ENCODE results near the gene SLC1A3.

SLC1A3 gene

GRCh38 chr5:36600917-36601527 is 5.4 kb upstream of the SLC1A3 start:
- no peak for DNase-seq

DNA sequence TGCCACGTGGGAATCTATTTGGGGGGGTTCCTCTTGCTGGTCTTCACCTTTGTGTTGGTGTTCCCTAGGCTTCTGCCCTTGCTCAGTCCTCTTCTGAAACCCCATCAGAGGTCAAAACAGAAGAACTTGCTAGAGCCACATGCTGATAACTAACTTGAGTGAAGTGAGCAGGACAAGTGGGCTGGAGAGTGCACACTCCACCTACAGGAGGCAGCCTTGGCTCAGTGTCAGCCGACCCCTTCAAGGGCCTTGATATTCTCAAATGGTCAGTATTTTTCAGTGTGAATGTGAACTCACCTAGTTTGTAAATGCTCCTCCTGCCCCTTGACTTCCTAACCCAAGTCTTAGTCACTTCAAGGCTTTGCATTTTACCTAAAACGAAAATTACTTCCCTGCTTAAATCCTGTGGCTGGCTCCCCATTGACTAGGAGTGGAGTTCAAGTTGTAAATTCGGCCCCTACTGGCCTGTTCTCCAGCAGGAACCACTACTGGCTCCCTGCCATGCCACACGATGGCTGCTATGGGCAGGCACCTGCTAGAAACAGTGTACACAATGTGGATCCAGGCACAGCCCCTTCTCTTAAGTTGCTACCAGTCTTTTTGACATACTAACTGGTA is 3.6 kb upstream of the SLC1A3 start:
- no peak for DNase-seq

DNA sequence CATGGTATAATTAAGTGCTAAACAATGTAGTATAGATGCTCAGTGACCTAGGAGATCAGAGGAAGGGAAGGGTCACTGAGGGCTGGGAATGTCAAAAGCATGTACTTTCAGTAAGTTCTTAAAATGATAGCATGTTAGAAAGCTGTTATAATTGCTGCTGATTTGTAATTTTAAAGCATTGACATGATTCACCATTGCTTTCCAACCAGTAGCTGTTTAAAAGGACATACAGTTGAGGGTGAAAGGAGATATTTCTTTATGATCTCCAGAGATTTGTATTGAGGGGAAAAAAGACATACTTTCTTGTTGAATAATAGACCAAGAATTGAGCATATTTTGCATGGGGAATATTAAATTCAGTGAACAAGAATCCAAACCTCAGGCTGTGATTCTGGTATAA is 1.2 kb upstream of the SLC1A3 start:
- no peak for DNase-seq

GRCh38 chr5:36606036-36606427 is 374 bp upstream of the SLC1A3 start:
- no peak for DNase-seq

DNA sequence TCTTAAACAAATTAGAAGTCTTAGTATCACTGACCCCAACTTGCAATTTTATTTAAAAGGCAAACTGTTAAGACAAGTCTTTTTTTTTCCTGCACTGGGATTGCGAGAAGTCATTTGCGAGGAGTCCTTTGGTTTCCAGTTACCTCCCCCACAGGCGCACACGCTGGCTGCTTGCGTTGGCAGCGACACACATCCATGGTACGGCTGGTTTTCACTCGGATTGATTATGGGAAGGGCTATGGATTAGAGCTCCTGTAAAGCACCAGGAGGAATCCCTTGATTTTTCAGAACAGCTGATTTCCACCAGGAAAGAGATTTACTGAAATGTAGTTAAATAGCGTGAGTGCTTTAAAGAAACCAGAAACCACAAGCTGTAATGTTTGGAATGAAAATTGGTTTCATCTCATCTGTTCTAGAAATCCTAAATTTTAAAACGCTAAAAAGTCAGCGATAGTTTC is 737 bp downstream of the SLC1A3 start:
- no peak for DNase-seq

DNA sequence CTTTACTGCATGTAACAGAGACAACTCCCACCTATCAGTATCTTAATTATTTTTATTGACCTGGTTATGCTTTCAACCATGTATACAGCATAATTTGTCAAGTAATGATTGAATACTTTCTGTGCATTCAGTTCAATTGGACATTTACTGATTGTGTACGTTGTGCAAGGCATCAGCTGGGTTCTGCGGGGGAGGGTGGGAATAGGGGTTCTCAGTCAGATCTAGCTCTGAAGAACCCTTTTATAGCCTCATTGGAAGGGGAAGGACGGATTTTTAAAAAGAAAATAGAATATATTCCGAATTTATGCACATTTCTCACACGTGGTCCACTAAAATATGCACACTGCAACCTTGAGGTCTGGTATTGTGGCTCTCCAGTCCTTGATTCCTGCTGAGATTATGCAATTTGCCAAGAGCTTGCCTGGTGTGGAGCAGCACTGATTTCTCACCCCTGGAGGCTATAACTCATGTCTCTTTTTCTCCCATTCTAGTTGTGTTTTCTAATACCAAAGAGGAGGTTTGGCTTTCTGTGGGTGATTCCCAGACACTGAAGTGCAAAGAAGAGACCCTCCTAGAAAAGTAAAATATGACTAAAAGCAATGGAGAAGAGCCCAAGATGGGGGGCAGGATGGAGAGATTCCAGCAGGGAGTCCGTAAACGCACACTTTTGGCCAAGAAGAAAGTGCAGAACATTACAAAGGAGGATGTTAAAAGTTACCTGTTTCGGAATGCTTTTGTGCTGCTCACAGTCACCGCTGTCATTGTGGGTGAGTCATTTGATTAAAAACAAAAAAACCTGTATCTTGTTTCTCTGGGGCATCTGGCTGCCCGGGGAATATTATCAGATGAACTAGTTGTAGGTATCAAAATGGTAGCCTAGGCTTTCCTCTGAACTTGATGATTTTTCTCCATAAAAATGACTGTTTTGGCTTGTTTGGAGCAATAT is 1.7 kb downstream of the SLC1A3 start:
- no peak for DNase-seq

- DNase-seq: no peak
These were observed 4.2 kb downstream of the SLC1A3 start for GRCh38 chr5:36610621-36611020.

GRCh38 chr5:36611520-36612274 is 5.3 kb downstream of the SLC1A3 start:
- no peak for DNase-seq

- DNase-seq: no peak
These were observed 6.8 kb downstream of the SLC1A3 start for GRCh38 chr5:36613241-36613640.

DNA sequence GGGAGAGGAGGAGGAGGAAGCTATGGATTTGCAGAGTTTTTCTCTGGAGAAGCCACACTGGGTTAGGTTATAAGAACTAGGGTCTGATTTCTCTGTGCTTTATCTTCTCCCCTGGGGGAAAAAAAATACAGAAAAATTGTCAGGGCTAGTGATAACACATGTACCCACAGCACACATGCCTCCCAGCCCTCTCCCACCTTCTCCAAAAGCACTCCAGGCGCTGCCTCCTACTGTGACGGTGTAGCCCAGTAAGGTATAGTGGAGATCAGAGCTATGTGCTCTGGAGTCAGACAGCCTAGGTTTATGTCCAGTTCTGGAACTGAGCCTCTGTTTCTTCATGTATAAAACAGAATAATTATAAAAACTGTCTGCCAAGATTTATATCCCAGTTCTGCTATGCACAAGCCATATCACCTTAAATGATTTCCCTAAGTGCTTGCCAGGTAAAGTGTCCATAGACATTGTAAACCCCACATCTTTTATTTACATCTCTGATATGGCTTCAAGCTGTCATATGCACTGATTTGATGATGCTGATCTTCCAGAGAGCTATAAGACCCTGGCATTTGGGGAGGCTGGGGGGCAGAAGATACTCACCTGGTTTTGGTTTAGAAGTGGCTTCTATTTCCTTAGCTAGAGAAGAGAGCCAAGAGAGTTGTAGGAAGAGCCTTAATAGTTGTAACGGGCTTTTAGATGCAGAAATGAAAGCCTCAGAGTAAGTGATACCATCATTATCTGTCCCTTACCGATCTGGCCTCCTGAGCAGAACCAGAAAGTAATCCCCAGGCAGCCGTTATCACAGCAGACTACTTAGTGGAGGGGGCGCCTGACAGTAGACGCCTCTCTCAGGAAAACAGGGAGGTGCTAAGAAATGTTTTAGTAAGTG is 7.6 kb downstream of the SLC1A3 start:
- DNase-seq: no peak

DNA sequence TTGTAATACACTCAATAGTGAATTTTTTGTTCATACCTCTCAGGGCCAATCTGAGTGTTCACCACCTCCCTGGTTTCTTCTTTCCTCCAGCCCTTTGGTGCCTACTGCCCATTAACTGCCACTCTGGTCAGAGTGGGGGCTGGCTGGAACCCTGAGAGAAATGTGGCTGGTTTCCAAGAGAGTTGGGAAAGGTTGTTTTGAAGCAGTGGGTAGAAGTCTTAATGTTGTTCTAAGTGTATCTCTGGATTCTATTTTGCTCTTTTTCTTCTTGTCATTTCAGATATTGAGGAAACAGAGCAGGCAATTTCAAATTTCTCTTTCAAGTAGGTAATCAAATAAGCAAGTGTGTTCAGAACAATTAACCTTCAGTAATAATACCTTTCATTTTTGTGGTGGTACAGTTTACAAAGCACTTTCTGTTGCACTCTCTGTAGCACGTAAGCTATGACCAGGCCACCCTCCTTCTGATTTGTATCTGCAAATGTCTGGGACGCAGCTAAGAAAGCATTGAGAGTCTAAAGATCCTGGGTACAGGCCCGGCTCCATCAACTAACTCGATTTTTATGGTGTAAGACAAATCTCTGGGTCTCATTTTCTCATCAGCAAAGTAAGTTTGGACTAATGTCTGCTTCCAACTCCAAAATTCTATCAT is 8.4 kb downstream of the SLC1A3 start:
- DNase-seq: no peak

DNA sequence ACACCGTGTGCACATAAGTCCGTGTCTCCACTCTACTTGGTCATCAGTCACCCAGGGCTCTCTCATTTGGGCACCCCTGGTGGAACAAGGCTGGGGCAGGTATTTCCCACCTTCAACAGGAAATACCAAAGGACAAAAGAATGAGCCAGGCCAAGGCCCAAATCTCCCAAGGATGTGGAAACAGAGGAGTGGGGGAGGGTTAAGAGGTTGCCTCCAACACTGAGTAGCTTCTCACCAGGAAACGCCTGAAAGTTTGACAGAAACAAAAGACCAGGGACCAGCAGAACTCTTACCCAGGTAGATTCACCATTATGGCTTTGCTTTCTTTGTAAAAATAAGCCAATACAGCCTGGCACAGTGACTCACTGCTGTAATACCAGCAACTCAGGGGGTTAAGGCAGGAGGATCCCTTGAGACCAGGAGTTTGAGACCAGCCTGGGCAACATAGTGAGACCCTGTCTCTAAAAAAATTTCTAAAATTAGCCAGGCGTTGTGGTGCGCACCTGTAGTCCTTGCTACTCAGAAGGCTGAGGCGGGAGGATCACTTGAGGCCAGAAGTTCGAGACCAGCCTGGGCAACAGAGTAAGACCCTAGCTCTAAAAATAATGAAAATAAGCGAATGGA is 12.7 kb downstream of the SLC1A3 start:
- DNase-seq: no peak

DNA sequence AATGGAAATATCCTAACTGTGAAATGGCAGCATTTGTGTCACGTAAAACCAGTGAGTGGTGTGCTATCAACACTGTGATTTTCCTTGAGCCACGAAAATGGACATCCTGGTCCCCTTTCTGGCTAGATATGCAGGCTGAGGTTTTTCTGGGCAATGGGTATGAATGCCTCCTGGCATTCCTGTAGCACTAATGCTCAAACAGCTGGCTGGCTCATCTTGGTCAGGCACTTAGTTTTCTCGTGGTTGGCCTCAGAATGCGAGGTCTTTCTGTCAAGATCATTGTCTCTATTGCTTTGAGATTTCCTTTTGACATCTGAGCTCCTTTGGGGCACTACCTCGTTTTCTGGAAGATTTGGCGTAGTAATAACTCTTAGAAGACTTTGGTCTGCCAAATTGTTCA is 15.6 kb downstream of the SLC1A3 start:
- DNase-seq: no peak

DNA sequence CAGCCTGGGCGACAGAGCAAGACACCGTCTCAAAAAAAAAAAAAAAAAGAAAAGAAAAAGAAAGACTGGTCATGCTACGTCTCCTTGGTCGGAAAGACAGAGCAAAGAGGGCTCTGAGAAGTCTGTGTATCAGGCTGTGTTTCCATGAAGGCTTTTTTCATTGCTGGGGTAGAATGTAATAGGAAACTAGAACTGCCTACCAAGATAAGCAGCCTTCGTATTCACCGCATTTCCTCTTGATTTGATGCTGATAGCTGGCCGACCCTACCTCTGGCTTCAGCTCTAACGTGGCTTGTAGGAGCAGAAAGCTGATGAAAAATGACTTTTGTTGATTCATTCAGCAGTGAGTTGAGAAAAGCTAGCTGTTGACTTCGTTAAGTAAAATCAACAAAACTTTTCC is 17.4 kb downstream of the SLC1A3 start:
- no peak for DNase-seq

DNA sequence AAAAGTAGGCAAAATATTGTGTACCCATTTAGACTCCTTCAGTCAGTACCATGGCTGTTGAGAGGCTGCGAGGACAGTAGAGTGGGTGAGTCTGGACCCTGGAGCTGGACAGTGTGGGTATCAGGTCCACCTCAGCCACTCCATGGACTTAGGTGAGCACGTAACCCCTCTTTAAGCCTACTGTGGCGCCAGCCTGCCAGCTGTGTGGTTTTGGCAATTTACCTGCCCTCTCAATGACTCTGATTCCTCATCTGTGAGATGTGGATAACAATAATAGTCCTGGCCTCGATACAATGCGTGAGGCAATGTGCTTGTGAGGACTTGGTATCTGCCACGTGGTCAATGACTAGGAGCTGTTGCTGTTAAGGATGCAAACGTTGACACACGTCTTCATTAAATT is 17.9 kb downstream of the SLC1A3 start:
- no peak for DNase-seq

DNA sequence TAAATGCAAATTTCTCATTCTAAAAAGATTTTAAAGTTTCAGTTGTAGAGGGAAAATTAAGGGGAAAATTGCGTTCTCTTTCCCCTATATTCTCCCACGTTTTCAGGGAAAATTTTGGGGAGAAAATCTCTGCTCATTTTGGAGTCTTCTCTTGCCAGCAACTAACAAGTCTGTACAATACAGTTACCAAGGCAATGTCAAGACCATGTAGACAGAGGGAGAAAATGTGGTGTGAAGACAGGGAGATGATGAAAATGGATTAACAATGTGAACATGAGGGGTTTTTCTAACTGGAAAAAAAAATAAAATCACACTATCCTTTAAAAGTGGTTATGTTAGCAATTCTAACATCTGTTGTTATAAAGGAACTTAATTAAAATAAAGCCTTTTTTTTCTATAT is 22.3 kb downstream of the SLC1A3 start:
- DNase-seq: no peak

DNA sequence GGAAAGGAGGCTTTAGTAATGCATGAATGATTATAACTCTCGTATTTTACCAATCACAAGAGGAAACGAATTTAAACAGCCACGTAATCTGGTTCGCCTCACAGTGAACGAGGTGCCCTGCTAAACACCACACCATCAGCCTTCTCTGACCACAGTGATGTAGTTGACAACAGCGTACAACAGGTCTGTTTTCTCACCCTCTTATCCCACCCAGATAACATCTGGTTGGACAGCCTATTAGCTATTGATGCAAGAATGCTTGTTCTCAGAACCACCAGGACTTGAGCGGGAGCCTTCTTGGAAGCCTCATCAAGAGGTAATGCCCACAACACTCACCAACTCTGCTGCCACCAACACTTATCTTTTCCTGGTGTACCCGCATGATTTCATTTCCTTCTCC is 23.3 kb downstream of the SLC1A3 start:
- DNase-seq: no peak

- no peak for DNase-seq
These were observed 24.1 kb downstream of the SLC1A3 start for GRCh38 chr5:36630201-36631145.

DNA sequence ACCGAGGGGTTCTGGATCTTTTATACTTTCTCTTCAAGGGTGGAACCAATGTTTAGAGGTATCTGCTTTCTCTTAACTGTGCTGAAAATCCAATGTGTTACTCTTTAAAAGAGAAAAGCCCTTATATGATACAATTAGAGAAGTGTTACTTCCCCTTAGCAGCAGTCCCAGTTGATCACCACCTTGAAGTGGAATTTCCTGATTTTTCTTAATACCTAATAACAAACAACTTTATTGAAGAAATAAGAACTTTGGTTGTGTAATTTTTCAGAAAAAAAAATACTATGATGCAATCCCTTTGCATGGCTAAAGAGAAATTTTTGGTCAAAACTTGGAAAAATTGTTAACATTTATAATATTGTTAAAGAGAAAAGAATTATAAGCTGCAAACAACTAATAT is 24.7 kb downstream of the SLC1A3 start:
- DNase-seq: no peak
